Smooth muscle cell (in vitro differentiated cells): ENCODE measurements around the gene SV2B. TPM values are rescaled to one million over a fixed set of nuclear protein-coding genes. Genes with fewer than 3 reads are reported as not detected.

Experiments
- DNase-seq: peaks from one replicate; lab custom pipeline; 2025; ENCODE audit not compliant: unreplicated experiment; lab: John Stamatoyannopoulos, UW
- H2AFZ ChIP-seq: fragments of 200-600 bp; sonication (generic); 2 replicates; pipeline ENCODE4 v1.6.0; 2016; ENCODE audit warnings: antibody characterized with exemption, low read depth, mild to moderate bottlenecking
- H3F3A ChIP-seq: fragments of 200-600 bp; sonication (generic); 2 replicates; pipeline ENCODE4 v1.6.0; 2017; ENCODE audit warnings: antibody characterized with exemption, low read depth
- H3K27ac ChIP-seq: fragments of 200-600 bp; sonication (generic); 2 replicates; pipeline ENCODE4 v1.5.1; 2016; ENCODE audit warnings: low read depth, mild to moderate bottlenecking
- H3K27me3 ChIP-seq: fragments of 200-600 bp; sonication (generic); 2 replicates; pipeline ENCODE4 v1.6.1; 2016; ENCODE audit warnings: low read depth, mild to moderate bottlenecking
- H3K36me3 ChIP-seq: fragments of 200-600 bp; sonication (generic); 2 replicates; pipeline ENCODE4 v1.5.1; 2016; ENCODE audit warnings: low read depth
- H3K4me1 ChIP-seq: fragments of 200-600 bp; sonication (generic); 2 replicates; pipeline ENCODE4 v1.5.1; 2016; ENCODE audit warnings: low read depth
- H3K4me2 ChIP-seq: fragments of 200-600 bp; sonication (generic); 2 replicates; pipeline ENCODE4 v1.6.0; 2016; ENCODE audit warnings: mild to moderate bottlenecking
- H3K4me3 ChIP-seq: fragments of 200-600 bp; sonication (generic); 2 replicates; pipeline ENCODE4 v1.5.1; 2016; ENCODE audit warnings: mild to moderate bottlenecking
- H3K79me2 ChIP-seq: fragments of 200-600 bp; sonication (generic); 2 replicates; pipeline ENCODE4 v1.6.0; 2016; ENCODE audit warnings: low read depth, mild to moderate bottlenecking
- H3K9ac ChIP-seq: fragments of 200-600 bp; sonication (generic); 2 replicates; pipeline ENCODE4 v1.6.0; 2016; ENCODE audit warnings: low read depth
- H3K9me3 ChIP-seq: fragments of 200-600 bp; sonication (generic); replicated peaks from 2 replicates; pipeline ENCODE4 v1.5.1; 2016; ENCODE audit warnings: low read depth
- H4K20me1 ChIP-seq: fragments of 200-600 bp; sonication (generic); 2 replicates; pipeline ENCODE4 v1.6.0; 2016; ENCODE audit warnings: low read depth
- CTCF ChIP-seq: fragments of 200-600 bp; sonication (generic); IDR thresholded peaks from 2 replicates; pipeline ENCODE4 v1.5.1; 2017; ENCODE audit warnings: borderline replicate concordance, mild to moderate bottlenecking, antibody characterized with exemption; ENCODE audit not compliant: insufficient read depth, poor library complexity, severe bottlenecking
- WGBS: methylation state at CpG from one replicate; pipeline ENCODE4 v1.1.7; 2016; ENCODE audit warnings: low lambda C conversion rate; 5-methylcytosine and 5-hydroxymethylcytosine counted together
- polyA plus RNA-seq: library from polyadenylated mRNA; unstranded; fragments of >200 nt; fragmentation: Nextera tagmentation; extraction: Ambion mirVana; gene quantifications from 2 replicates; pipeline ENCODE4 v1.2.1, GENCODE V29; 2016
- total RNA-seq: library from RNA; depleted of rRNA; stranded (reverse); fragments of >200 nt; gene quantifications from 2 replicates; pipeline ENCODE4 v1.2.3, GENCODE V29; 2014

SV2B gene
- total and polyA plus RNA-seq, 2 experiments from 2014 or later, result not detected

GRCh38 chr15:91141097-91141496 is 41.0 kb downstream of the SV2B start:
- H2AFZ ChIP-seq, result no peak overlapping the region
- H3K79me2 ChIP-seq, result no peaks in the 10 kb centered on the region
- H4K20me1 ChIP-seq, result no peaks in the 10 kb centered on the region
- H3K27me3 ChIP-seq, result peaks cover 15% of the 10 kb centered on the region
- H3K4me1 ChIP-seq, result no peaks in the 10 kb centered on the region
- no peak overlapping the region for H3K27ac ChIP-seq
- no peak overlapping the region for H3K4me3 ChIP-seq
- no peak for DNase-seq
- no peaks in the 10 kb centered on the region for H3K36me3 ChIP-seq
- no peaks in the 10 kb centered on the region for H3K9me3 ChIP-seq
- H3K9ac ChIP-seq, result no peak overlapping the region
- H3K4me2 ChIP-seq, result no peak overlapping the region
- 68% methylated on average over 4 of the region's 4 CpGs for WGBS
- no peaks in the 10 kb centered on the region for H3F3A ChIP-seq
- no peak for TF ChIP-seq CTCF

- Histone ChIP-seq H3F3A (no peaks in the 10 kb centered on the region), H3K27me3 (peaks cover 15% of the 10 kb centered on the region), H3K4me1 (no peaks in the 10 kb centered on the region), H3K79me2 (no peaks in the 10 kb centered on the region), H3K36me3 (no peaks in the 10 kb centered on the region), H3K4me2 (no peak overlapping the region), H3K9me3 (no peaks in the 10 kb centered on the region), H3K9ac (no peak overlapping the region), H4K20me1 (no peaks in the 10 kb centered on the region), H3K4me3 (no peak overlapping the region), H2AFZ (no peak overlapping the region), H3K27ac (no peak overlapping the region)
- WGBS, result 71% methylated on average over 1 of the region's 1 CpG
- TF ChIP-seq CTCF, result peak; percentile 16
- DNase-seq, result no peak
Measured at GRCh38 chr15:91142106-91142744, 42.2 kb downstream of the SV2B start.

GRCh38 chr15:91142946-91143345 is 42.9 kb downstream of the SV2B start:
- TF ChIP-seq CTCF, result no peak
- no peak for DNase-seq
- Histone ChIP-seq H3K79me2 (no peaks in the 10 kb centered on the region), H3F3A (no peaks in the 10 kb centered on the region), H3K4me1 (no peaks in the 10 kb centered on the region), H3K27ac (no peak overlapping the region), H3K9me3 (no peaks in the 10 kb centered on the region), H3K4me2 (no peak overlapping the region), H4K20me1 (no peaks in the 10 kb centered on the region), H3K9ac (no peak overlapping the region), H3K27me3 (peaks cover 15% of the 10 kb centered on the region), H3K4me3 (no peak overlapping the region), H3K36me3 (no peaks in the 10 kb centered on the region), H2AFZ (no peak overlapping the region)
- WGBS, result 74% methylated on average over 7 of the region's 7 CpGs

- H3K27me3 ChIP-seq, result peaks cover 15% of the 10 kb centered on the region
- no peak overlapping the region for H3K4me3 ChIP-seq
- no peak overlapping the region for H3K27ac ChIP-seq
- H3K4me2 ChIP-seq, result no peak overlapping the region
- H3F3A ChIP-seq, result no peaks in the 10 kb centered on the region
- no peak for DNase-seq
- H3K79me2 ChIP-seq, result no peaks in the 10 kb centered on the region
- no peaks in the 10 kb centered on the region for H4K20me1 ChIP-seq
- no peak for TF ChIP-seq CTCF
- no peak overlapping the region for H2AFZ ChIP-seq
- no peak overlapping the region for H3K9ac ChIP-seq
- no peaks in the 10 kb centered on the region for H3K36me3 ChIP-seq
- 62% methylated on average over 1 of the region's 1 CpG for WGBS
- H3K4me1 ChIP-seq, result no peaks in the 10 kb centered on the region
- H3K9me3 ChIP-seq, result no peaks in the 10 kb centered on the region
Measured at GRCh38 chr15:91146728-91147127, 46.7 kb downstream of the SV2B start.
